Breast epithelium (tissue), 4 donors: ENCODE measurements around the gene C19orf33. TPM values are rescaled to one million over a fixed set of nuclear protein-coding genes. Genes with fewer than 3 reads are reported as not detected.
A peak's percentile ranks its signal among the peaks of the same experiment; 100 is the strongest.

Experiments used
- DNase-seq, 2 donors: peaks; one replicate each; pipeline ENCODE4 v3.0.0-alpha.2; 2019; ENCODE audit warnings: low spot score in 2 of 2
- H3K27ac ChIP-seq, 2 donors: fragments of 200-600 bp; sonication (generic) in 1 of 2; one replicate each; pipeline ENCODE4 v1.5.1; 2016 to 2019; ENCODE audit warnings: mild to moderate bottlenecking in 1 of 2
- H3K27me3 ChIP-seq, 2 donors: fragments of 200-600 bp; sonication (generic) in 1 of 2; one replicate each; pipeline versions ENCODE4 v1.5.1 to v1.6.0; 2017 to 2019; ENCODE audit warnings: control low read depth in 1 of 2, mild to moderate bottlenecking in 1 of 2
- H3K36me3 ChIP-seq: fragments of 200-600 bp; one replicate; pipeline ENCODE4 v1.5.1; 2019
- H3K4me1 ChIP-seq, 2 donors: fragments of 200-600 bp; sonication (generic); one replicate each; pipeline ENCODE4 v1.5.1; 2016 to 2019; ENCODE audit warnings: control low read depth in 1 of 2
- H3K4me3 ChIP-seq, 3 donors: fragments of 200-600 bp; sonication (generic); 1 replicate in 2 of 3; 2 replicates in 1 of 3; pipeline ENCODE4 v1.5.1; 2016 to 2019; ENCODE audit warnings: mild to moderate bottlenecking in 3 of 3, moderate library complexity in 2 of 3
- H3K9me3 ChIP-seq, 2 donors: fragments of 200-600 bp; sonication (generic) in 1 of 2; one replicate each; pipeline ENCODE4 v1.5.1; 2016 to 2019; ENCODE audit warnings: control low read depth in 1 of 2
- CTCF ChIP-seq, 3 donors: fragments of 450-650 bp; IDR thresholded peaks; one replicate each; pipeline ENCODE4 v1.5.1; 2016 to 2017; ENCODE audit warnings: antibody characterized with exemption in 3 of 3, mild to moderate bottlenecking in 3 of 3, moderate library complexity in 3 of 3
- POLR2A ChIP-seq: fragments of 450-650 bp; IDR thresholded peaks from one replicate; pipeline ENCODE4 v1.6.1; 2016; ENCODE audit warnings: antibody characterized with exemption, mild to moderate bottlenecking, moderate library complexity
- POLR2AphosphoS5 ChIP-seq, 3 donors: sonication (generic); formaldehyde crosslinking; IDR thresholded peaks; one replicate each; pipeline ENCODE4 v1.6.1; 2017; ENCODE audit warnings: antibody characterized with exemption in 3 of 3
- intact Hi-C: fragments of 100-400 bp; cut with DNase I; formaldehyde crosslinking; loops from one replicate; pipeline ENCODE4 v1.15.1; 2023; ENCODE audit warnings: low total_unique reads
- total RNA-seq, 3 donors: library from RNA; depleted of rRNA; stranded (reverse); fragments of >200 nt; gene quantifications; one replicate each; pipeline ENCODE4 v1.1.0, GENCODE V29; 2016

C19orf33 gene
- total RNA-seq, 3 donors from 2014 or later: 3.5 to 19.3 (median 13.1) TPM

GRCh38 chr19:38281811-38282566 is 22.1 kb upstream of the C19orf33 start:
- peak overlapping the region in 1 of 2 donors; percentile 30 for H3K27ac ChIP-seq
- intact Hi-C loops: no loop called here
- no peaks in the 10 kb centered on the region for H3K9me3 ChIP-seq
- H3K27me3 ChIP-seq: no peaks in the 10 kb centered on the region
- TF ChIP-seq POLR2AphosphoS5 (IDR thresholded peaks at IDR 0.05) (no peak), POLR2A (no peak), CTCF (IDR thresholded peaks at IDR 0.05) (no peak)
- no peak overlapping the region for H3K4me3 ChIP-seq
- peaks cover 0 to 19% of the 10 kb centered on the region in 2 donors for H3K4me1 ChIP-seq
- no peak for DNase-seq
- no peaks in the 10 kb centered on the region for H3K36me3 ChIP-seq

DNA sequence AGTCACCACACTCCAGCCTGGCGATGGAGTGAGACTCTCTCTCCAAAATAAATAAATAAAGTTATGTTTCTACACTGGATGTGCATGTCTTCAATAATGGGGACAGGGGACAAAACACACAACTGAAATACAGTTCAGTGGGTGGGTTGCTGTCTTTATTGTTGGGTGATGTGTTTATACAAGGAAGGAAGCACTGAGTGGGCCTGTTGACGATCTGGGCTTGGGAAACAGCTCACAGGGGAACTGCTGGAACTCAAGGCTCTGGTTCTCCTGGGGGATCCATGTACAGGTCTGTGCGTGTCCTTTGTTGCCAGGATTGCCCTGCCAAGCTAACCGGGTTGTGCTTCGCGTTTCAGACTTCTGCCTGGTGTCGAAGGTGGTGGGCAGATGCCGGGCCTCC is 20.8 kb upstream of the C19orf33 start:
- Histone ChIP-seq H3K27ac (peak overlapping the region in 1 of 2 donors; percentile 52), H3K4me1 (peaks cover 0 to 7% of the 10 kb centered on the region in 2 donors), H3K9me3 (no peaks in the 10 kb centered on the region), H3K4me3 (no peak overlapping the region), H3K36me3 (no peaks in the 10 kb centered on the region), H3K27me3 (no peaks in the 10 kb centered on the region)
- intact Hi-C loops: no loop called here
- TF ChIP-seq POLR2A (no peak), CTCF (IDR thresholded peaks at IDR 0.05) (no peak), POLR2AphosphoS5 (IDR thresholded peaks at IDR 0.05) (no peak)
- no peak for DNase-seq

DNA sequence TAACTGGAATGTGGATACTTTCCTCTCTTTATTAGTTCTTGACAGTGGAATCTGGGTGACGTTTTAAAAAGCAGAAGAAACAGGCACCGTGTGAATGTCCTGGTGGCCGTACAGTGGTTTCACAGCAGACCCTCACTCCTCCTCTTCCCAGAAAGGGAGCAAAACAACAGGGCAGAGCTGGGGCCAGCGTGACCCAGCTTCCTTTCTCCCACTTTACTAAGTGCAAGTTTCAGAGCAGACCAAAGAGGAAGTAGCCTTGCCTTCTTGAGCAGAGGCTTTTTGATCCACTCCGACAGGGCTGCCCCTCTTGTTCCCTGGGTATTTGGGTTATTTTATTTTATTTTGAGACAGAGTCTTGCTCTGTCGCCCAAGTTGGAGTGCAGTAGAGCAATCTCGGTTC is 19.6 kb upstream of the C19orf33 start:
- no peak for TF ChIP-seq POLR2A
- no peak for TF ChIP-seq POLR2AphosphoS5 (IDR thresholded peaks at IDR 0.05)
- TF ChIP-seq CTCF (IDR thresholded peaks at IDR 0.05): no peak
- H3K36me3 ChIP-seq: no peaks in the 10 kb centered on the region
- no peak for DNase-seq
- no peaks in the 10 kb centered on the region for H3K4me1 ChIP-seq
- H3K27me3 ChIP-seq: no peaks in the 10 kb centered on the region
- intact Hi-C loops: no loop called here
- H3K27ac ChIP-seq: peak overlapping the region in 1 of 2 donors; percentile 29
- no peaks in the 10 kb centered on the region for H3K9me3 ChIP-seq
- no peak overlapping the region for H3K4me3 ChIP-seq

DNA sequence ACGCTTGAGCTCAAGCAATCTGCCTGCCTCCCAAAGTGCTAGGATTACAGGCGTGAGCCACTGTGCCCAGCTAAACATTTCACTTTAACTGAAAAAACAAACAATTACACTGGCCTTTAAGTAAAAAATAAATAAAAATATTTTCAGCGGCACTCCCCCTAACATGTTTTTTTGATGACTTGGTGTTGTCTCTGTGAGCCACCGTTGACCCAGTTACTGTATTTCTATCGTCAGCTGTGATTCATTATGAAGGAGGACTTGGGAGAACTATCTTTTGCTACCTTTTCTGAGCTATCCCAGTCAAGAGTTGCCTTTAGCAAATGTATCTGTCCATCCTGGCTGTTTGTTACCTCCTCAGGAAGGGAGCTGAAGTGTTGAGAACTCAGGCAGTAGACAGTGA is 18.5 kb upstream of the C19orf33 start:
- no peak for TF ChIP-seq POLR2AphosphoS5 (IDR thresholded peaks at IDR 0.05)
- no peak for TF ChIP-seq CTCF (IDR thresholded peaks at IDR 0.05)
- TF ChIP-seq POLR2A: no peak
- DNase-seq: no peak
- Histone ChIP-seq H3K36me3 (no peaks in the 10 kb centered on the region), H3K4me3 (no peak overlapping the region), H3K27ac (peak overlapping the region; percentile 17 to 38), H3K27me3 (no peaks in the 10 kb centered on the region), H3K4me1 (peaks cover 0 to 9% of the 10 kb centered on the region in 2 donors), H3K9me3 (no peaks in the 10 kb centered on the region)
- intact Hi-C loops: no loop called here

GRCh38 chr19:38287604-38288003 is 16.4 kb upstream of the C19orf33 start:
- Histone ChIP-seq H3K4me3 (no peak overlapping the region), H3K9me3 (no peaks in the 10 kb centered on the region), H3K36me3 (no peaks in the 10 kb centered on the region), H3K27ac (peak overlapping the region in 1 of 2 donors; percentile 93), H3K27me3 (no peaks in the 10 kb centered on the region), H3K4me1 (peaks cover 0 to 16% of the 10 kb centered on the region in 2 donors)
- DNase-seq: no peak
- no peak for TF ChIP-seq CTCF (IDR thresholded peaks at IDR 0.05)
- TF ChIP-seq POLR2AphosphoS5 (IDR thresholded peaks at IDR 0.05): no peak
- no peak for TF ChIP-seq POLR2A
- intact Hi-C loops: no loop called here
